RCC 7860 (cell line): ENCODE results near the gene PEDS1.
"Not testable (repeated sequence)": the region's sequence is repeated elsewhere in the genome, so short reads cannot be mapped to it uniquely, and the experiment has no call there.

Experiments
- DNase-seq: peaks from one replicate; pipeline ENCODE4 v3.0.0-alpha.2; 2015; ENCODE audit warnings: low spot score
- FAIRE-seq: peaks from 2 replicates; lab custom pipeline; 2012; peaks lifted over from hg19 to GRCh38; lab: Jason Lieb, UNC

The PEDS1 gene

GRCh38 chr20:50153500-50154377, at the start of gene PEDS1:
PEDS1 (minus strand) TSS chr20:50153723; CDS start chr20:50153637, 86 bp downstream.
- FAIRE-seq, result no peak

GRCh38 chr20:50202677-50203076, 49.2 kb upstream of the PEDS1 start:
- no peak for FAIRE-seq
- no peak for DNase-seq

More at GRCh38 chr20:50153500-50154377, at the start of gene PEDS1:
- DNase-seq, result peak; percentile 74

DNA sequence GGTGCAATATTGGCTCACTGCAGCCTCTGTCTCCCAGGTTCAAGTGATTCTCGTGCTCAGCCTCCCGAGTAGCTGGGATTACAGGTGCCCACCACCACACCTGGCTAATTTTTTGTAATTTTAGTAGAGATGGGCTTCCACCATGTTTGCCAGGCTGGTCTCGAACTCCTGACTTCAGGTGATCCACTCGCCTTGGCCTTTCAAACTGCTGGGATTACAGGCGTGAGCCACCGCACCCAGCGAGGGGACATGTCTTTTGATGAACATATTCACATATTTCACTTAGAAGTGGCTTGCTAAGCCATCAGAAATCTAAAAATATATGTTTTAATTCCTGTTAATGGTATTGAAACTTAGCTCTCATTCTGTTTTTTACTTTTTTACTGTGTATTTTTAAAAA, 48.2 kb upstream of the PEDS1 start:
- DNase-seq, FAIRE-seq: not testable (repeated sequence)

DNA sequence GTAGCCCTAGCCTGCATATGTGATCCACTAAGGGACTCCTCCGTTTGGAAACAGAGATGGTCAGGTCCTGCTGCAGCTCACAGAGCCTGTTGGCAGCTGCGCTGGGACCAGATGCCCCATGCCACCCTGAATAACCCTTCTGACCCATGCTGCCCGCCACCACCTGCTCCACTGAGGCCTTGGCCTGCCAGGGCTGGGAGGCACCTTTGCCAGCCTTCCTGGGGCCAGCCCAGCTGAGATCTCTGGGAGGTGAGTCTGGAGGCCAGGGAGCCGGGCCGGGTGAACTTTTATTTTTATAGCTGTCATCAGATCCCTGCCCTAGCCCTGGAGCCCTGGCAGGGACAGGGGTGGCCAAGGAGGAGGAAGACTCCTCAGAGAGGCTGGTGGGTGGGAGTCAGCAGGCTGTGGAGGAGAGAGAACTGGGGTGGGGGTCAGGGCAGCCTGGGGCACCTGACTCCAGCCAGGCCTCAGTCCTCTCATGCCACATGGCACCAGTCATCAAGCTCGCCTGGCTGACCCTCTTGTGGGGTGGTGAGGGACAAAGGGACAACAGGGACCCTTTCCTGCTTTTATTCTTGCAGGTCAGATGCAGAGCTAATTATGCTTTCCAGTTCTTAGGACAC, 47.1 kb upstream of the PEDS1 start:
- no peak for FAIRE-seq
- no peak for DNase-seq

GRCh38 chr20:50199703-50200102, 46.2 kb upstream of the PEDS1 start:
- FAIRE-seq (no peak), DNase-seq (no peak)

DNA sequence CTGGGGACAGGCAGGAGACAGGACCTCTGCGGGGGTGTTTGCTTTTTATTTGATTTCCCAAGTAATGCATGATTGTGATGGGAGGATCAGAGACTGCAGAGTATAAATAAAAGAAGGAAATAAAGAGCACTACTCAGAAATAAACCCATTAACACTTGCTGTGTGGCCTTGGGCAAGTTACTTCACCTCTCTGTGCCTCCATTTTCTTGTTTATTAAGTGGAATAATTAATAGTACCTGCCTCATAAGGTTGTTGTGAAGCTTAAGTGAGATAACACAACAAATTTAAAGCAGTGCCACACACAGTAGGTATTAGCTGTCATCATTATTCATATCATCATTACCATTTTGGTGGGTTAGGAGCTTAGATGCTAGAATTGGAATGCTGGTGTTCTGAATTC, 45.2 kb upstream of the PEDS1 start:
- FAIRE-seq (no peak), DNase-seq (no peak)

- DNase-seq (no peak), FAIRE-seq (no peak)
Observed at GRCh38 chr20:50198180-50198666, 44.7 kb upstream of the PEDS1 start.

DNA sequence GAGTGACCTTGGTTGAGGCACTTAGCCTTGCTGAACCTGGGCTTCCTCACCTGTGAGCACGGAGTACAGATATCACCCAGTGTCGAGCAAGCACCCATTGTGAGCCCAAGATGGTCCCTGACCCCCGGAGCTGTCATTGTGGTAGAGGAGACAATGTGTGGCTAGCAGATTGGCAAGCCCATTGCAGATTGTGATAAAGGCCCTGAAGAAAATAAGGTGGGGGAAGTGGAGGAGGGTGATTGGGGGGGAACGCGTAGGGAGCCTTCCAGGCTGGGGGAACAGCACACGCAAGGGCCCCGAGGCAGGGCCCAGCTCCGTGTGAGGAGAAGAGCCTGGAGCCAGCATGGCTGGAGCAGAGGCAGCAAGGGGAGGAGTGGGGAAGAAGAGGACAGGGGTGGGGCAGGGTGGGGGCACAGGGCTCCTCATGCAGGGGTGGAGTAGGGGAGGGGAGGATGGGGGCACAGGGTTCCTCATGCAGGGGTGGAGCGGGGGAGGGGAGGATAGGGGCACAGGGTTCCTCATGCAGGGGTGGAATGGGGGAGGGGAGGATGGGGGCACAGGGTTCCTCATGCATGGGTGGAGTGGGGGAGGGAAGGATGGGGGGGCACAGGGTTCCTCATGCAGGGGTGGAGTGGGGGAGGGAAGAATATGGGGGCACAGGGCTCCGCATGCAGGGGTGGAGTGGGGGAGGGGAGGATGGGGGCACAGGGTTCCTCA, 44.1 kb upstream of the PEDS1 start:
- no peak for DNase-seq
- no peak for FAIRE-seq

- FAIRE-seq (no peak), DNase-seq (no peak)
Observed at GRCh38 chr20:50196896-50197295, 43.4 kb upstream of the PEDS1 start.

DNA sequence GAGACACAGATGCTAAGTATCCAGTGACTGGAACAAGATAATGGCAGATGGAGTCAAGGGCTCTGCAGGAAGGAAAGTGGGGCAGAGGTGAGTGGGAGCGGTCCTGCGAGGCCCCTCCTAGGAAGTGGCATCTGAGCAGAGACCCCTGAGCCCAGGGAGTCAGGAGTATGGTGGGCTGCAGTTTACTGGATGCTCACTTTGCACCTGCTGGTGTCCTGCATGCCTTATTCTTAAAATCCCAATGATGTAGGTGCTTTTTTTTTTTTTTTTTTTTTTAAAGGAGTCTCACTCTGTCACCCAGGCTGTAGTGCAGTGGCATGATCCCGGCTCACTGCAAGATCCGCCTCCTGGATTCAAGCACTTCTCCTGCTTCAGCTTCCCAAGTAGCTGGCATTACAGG, 42.7 kb upstream of the PEDS1 start:
- no peak for FAIRE-seq
- no peak for DNase-seq

GRCh38 chr20:50195524-50196120, 42.1 kb upstream of the PEDS1 start:
- DNase-seq (no peak), FAIRE-seq (no peak)

GRCh38 chr20:50194831-50195523, 41.5 kb upstream of the PEDS1 start:
- FAIRE-seq (no peak), DNase-seq (no peak)

DNA sequence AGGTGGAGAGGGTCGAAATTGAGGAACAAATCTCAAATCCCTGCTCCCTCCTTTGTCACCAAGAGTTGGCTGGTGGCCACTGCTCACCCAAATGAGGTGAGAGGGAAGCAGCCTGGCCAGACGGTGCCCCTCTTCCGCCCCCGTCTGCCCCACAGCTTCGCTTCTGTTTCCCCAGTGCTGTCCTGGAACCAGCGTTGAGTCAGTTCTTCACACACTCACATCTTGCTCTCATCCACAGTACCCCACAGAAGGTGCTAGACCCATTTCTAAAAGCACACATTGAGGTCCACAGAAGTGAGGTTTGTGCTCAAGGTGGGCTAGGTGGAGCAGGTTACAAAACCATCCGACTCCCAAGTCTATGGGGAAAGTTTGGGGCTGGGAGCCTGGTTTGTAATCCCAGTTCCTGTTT, 40.9 kb upstream of the PEDS1 start:
- DNase-seq (no peak), FAIRE-seq (no peak)

- DNase-seq (no peak), FAIRE-seq (no peak)
Observed at GRCh38 chr20:50193836-50194421, 40.4 kb upstream of the PEDS1 start.

GRCh38 chr20:50193199-50193835, 39.8 kb upstream of the PEDS1 start:
- no peak for DNase-seq
- no peak for FAIRE-seq

DNA sequence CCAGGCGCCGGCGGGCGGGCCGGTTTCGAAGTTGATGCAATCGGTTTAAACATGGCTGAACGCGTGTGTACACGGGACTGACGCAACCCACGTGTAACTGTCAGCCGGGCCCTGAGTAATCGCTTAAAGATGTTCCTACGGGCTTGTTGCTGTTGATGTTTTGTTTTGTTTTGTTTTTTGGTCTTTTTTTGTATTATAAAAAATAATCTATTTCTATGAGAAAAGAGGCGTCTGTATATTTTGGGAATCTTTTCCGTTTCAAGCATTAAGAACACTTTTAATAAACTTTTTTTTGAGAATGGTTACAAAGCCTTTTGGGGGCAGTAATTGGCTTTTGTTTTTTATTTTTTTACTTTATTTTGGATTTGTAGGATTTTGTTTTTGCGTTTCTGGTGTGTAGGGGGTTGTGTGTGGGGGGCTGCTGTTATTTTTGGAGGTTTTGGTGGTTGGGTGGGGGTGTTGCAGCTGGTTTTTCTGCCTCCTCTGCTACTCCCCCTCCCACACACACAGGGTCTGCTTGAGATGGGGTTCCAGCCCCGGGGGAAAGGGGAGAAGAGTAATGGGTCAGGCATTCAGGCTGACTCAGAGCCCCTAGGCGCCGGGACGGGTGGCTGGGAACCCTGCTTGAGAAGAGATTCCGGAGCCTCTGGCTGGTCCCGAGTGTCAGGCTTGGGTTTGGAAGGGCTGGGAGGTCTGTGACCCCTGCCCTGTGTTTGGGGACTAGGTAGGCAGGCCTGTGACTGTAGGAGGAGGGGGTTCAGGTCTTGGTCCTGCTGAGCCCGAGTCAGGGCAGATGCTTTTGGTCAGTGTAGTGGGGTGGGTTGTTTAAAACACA, 39.1 kb upstream of the PEDS1 start:
- FAIRE-seq (peak; percentile 53), DNase-seq (peak; percentile 81)

DNA sequence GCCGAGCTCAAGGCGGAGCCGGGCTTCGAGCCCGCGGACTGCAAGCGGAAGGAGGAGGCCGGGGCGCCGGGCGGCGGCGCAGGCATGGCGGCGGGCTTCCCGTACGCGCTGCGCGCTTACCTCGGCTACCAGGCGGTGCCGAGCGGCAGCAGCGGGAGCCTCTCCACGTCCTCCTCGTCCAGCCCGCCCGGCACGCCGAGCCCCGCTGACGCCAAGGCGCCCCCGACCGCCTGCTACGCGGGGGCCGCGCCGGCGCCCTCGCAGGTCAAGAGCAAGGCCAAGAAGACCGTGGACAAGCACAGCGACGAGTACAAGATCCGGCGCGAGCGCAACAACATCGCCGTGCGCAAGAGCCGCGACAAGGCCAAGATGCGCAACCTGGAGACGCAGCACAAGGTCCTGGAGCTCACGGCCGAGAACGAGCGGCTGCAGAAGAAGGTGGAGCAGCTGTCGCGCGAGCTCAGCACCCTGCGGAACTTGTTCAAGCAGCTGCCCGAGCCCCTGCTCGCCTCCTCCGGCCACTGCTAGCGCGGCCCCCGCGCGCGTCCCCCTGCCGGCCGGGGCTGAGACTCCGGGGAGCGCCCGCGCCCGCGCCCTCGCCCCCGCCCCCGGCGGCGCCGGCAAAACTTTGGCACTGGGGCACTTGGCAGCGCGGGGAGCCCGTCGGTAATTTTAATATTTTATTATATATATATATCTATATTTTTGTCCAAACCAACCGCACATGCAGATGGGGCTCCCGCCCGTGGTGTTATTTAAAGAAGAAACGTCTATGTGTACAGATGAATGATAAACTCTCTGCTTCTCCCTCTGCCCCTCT, 38.2 kb upstream of the PEDS1 start:
- no peak for FAIRE-seq
- peak; percentile 39 for DNase-seq

GRCh38 chr20:50191065-50191543, 37.6 kb upstream of the PEDS1 start:
- DNase-seq, result peak; percentile 39
- no peak for FAIRE-seq
